SK-N-MC (cell line): ENCODE results near the gene RGS6.

Source experiments
- DNase-seq: peaks from one replicate; pipeline ENCODE4 v3.0.0-alpha.2; 2011; ENCODE audit warnings: low read depth, low spot score
- H3K27ac ChIP-seq: fragments of 200-600 bp; sonication (generic); 2 replicates; pipeline ENCODE4 v1.5.1; 2016; ENCODE audit warnings: mixed run types
- H3K36me3 ChIP-seq: fragments of 200-600 bp; sonication (generic); 2 replicates; pipeline ENCODE4 v1.6.1; 2017; ENCODE audit warnings: antibody characterized with exemption, low read length, mixed read lengths; ENCODE audit not compliant: insufficient read depth
- H3K4me3 ChIP-seq: fragments of 200-600 bp; sonication (generic); 2 replicates; pipeline ENCODE4 v1.5.1; 2016
- H3K9ac ChIP-seq: fragments of 200-600 bp; sonication (generic); 2 replicates; pipeline ENCODE4 v1.8.0; 2017; ENCODE audit warnings: mixed run types, mixed read lengths; ENCODE audit not compliant: insufficient read length
- H3K9me3 ChIP-seq: fragments of 200-600 bp; sonication (generic); 2 replicates; pipeline ENCODE4 v1.6.1; 2017; ENCODE audit warnings: low read depth, mild to moderate bottlenecking, antibody characterized with exemption, low read length, moderate library complexity, mixed read lengths
- EZH2 ChIP-seq: fragments of 200-600 bp; sonication (generic); IDR thresholded peaks from one replicate; pipeline ENCODE4 v1.6.1; 2017; ENCODE audit warnings: antibody characterized with exemption
- FOXP2 ChIP-seq: optimal IDR thresholded peaks from 2 replicates; pipeline ENCODE3; 2011; ENCODE audit warnings: mild to moderate bottlenecking, moderate library complexity; ENCODE audit not compliant: insufficient read depth; ENCODE audit errors: extremely low read length, control extremely low read depth
- POLR2AphosphoS5 ChIP-seq: IDR thresholded peaks from 2 replicates; pipeline ENCODE4 v1.6.1; 2012; ENCODE audit warnings: mild to moderate bottlenecking, low read depth, low read length, borderline replicate concordance

Gene RGS6

GRCh38 chr14:72243309-72244293 is 311.4 kb downstream of the RGS6 start:
- Histone ChIP-seq H3K4me3 (no peak overlapping the region), H3K9ac (no peak overlapping the region), H3K9me3 (no peaks in the 10 kb centered on the region), H3K36me3 (no peaks in the 10 kb centered on the region), H3K27ac (no peak overlapping the region)
- no peak for DNase-seq
- TF ChIP-seq FOXP2 (no peak), POLR2AphosphoS5 (no peak), EZH2 (no peak)

- no peak for DNase-seq
- Histone ChIP-seq H3K36me3 (no peaks in the 10 kb centered on the region), H3K9ac (no peak overlapping the region), H3K27ac (no peak overlapping the region), H3K9me3 (no peaks in the 10 kb centered on the region), H3K4me3 (no peak overlapping the region)
- TF ChIP-seq POLR2AphosphoS5: no peak
- no peak for TF ChIP-seq EZH2
- no peak for TF ChIP-seq FOXP2
Measured at GRCh38 chr14:72247896-72248465, 315.8 kb downstream of the RGS6 start.

DNA sequence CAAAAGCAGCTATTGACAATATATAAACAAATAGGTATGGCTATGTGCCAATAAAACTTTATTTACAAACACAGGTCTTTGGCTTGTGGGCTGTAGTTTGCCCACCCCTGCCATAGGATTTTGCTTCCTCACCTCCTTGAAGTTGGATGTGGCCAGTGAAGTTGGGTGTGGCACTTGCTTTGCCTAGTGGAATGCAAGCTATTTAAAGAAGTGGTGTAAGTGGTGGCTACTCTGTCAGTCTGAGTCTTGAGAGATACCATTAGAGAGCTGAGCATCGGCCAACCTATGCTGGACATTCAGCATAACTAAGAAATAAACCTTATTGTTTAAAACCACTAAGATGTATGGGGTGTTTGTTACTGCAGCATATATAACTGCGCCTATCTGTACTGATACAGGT is 321.3 kb downstream of the RGS6 start:
- Histone ChIP-seq H3K9me3 (no peaks in the 10 kb centered on the region), H3K4me3 (no peak overlapping the region), H3K27ac (no peak overlapping the region), H3K9ac (no peak overlapping the region), H3K36me3 (no peaks in the 10 kb centered on the region)
- TF ChIP-seq FOXP2 (no peak), EZH2 (no peak), POLR2AphosphoS5 (no peak)
- no peak for DNase-seq

DNA sequence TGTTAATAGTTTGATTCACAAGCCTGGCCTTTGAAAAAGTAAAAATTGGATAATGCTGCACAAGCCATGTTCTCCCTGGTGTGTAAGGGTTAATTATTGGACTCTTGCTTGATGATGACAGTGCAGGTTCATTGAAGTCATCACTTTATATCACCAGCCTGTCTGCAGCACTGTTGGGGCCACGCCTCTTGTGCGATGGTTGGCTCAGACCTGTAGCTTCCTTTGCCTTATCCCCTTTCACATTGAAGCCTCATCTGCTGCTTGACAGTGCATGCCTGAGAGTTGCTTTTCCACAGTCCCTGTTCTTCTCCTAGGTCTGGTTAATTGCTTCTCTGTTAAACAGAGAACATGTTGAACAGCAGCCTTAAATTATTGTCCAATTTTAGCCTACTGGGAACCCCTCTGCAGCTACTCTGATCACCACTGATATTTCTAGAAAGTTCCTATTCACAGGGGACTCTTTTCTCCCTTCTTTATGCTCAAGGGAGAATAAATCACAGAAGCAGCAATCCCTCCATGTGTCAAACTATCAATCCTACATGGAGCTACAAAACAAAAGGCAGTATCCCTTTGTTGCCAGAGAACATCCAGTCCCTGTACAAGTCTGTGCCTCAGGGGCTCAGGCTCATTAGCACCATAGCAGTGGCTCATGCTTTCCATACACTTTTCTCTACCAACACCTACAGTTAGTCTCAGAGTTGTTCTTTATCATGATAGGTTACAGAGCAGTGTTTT is 322.1 kb downstream of the RGS6 start:
- Histone ChIP-seq H3K9me3 (no peaks in the 10 kb centered on the region), H3K9ac (no peak overlapping the region), H3K4me3 (no peak overlapping the region), H3K36me3 (no peaks in the 10 kb centered on the region), H3K27ac (no peak overlapping the region)
- TF ChIP-seq FOXP2: no peak
- no peak for TF ChIP-seq POLR2AphosphoS5
- no peak for TF ChIP-seq EZH2
- no peak for DNase-seq

GRCh38 chr14:72254937-72255472 is 322.8 kb downstream of the RGS6 start:
- Histone ChIP-seq H3K36me3 (no peaks in the 10 kb centered on the region), H3K9ac (no peak overlapping the region), H3K27ac (no peak overlapping the region), H3K9me3 (no peaks in the 10 kb centered on the region), H3K4me3 (no peak overlapping the region)
- DNase-seq: no peak
- no peak for TF ChIP-seq EZH2
- no peak for TF ChIP-seq FOXP2
- TF ChIP-seq POLR2AphosphoS5: no peak

DNA sequence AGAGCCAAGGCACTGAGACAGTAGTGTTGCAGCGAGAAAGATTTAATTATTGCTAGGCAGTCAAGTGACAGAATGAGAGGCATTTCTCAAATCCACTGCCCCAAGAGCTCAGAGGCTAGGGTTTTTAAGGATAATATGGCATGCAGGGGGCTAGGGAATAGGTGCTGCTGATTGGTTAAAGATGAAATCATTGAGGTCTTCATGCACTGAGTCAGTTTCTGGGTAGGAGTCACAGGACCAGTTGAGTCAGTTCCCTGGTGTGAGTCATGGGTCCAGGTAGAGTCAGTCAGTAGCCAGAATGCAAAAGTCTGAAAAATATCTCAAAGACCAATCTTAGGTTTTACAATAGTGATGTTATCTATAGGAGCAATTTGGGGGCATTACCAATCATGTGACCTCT is 323.8 kb downstream of the RGS6 start:
- Histone ChIP-seq H3K27ac (no peak overlapping the region), H3K36me3 (no peaks in the 10 kb centered on the region), H3K9ac (no peak overlapping the region), H3K9me3 (no peaks in the 10 kb centered on the region), H3K4me3 (no peak overlapping the region)
- TF ChIP-seq POLR2AphosphoS5 (no peak), FOXP2 (no peak), EZH2 (no peak)
- DNase-seq: no peak

DNA sequence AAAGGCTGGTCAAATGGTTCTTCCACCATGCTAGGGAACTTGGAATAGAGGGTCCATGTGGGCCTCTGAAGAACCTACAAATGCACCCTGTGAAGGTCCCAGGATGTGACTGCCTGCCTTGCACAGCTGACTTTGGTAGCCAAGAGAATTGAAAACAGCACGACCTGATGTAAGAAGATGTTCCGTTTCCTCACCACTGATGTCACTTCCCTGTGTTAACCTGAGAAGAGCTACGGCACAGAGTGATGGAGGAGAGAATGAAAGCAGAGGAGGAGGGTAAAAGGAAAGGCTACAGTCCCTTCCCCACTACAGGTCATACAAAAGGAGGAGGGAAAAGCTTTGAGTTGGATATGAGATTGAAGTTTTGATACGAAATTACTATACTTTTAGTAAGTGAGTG is 328.8 kb downstream of the RGS6 start:
- H3K9ac ChIP-seq: no peak overlapping the region
- no peak for TF ChIP-seq POLR2AphosphoS5
- no peak for TF ChIP-seq FOXP2
- TF ChIP-seq EZH2: no peak
- no peaks in the 10 kb centered on the region for H3K9me3 ChIP-seq
- DNase-seq: no peak
- H3K4me3 ChIP-seq: no peak overlapping the region
- H3K27ac ChIP-seq: no peak overlapping the region
- no peaks in the 10 kb centered on the region for H3K36me3 ChIP-seq

GRCh38 chr14:72262771-72263170 is 330.5 kb downstream of the RGS6 start:
- no peak for DNase-seq
- H3K9ac ChIP-seq: no peak overlapping the region
- H3K4me3 ChIP-seq: no peak overlapping the region
- TF ChIP-seq EZH2: no peak
- TF ChIP-seq POLR2AphosphoS5: no peak
- no peak for TF ChIP-seq FOXP2
- no peaks in the 10 kb centered on the region for H3K36me3 ChIP-seq
- no peak overlapping the region for H3K27ac ChIP-seq
- no peaks in the 10 kb centered on the region for H3K9me3 ChIP-seq

DNA sequence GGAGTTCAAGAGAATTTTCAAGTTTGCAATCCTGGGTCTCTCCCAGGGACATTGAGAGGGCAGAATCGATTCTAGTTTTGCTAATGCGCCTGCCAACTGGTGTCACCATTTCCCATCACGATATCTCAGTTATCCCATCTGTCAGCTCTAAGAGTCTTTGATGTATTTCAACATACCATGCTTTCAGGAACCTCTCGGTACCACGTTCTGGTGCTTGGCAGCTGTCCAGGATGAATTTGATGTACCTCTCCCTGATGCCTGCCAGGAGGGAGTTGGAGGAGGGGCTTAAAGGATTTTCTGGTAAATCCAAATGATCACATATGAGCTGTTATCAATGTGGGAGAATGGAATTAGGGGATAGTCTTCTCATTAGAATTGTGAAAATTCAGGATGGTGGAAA is 332.5 kb downstream of the RGS6 start:
- TF ChIP-seq EZH2 (no peak), FOXP2 (no peak), POLR2AphosphoS5 (no peak)
- Histone ChIP-seq H3K27ac (no peak overlapping the region), H3K36me3 (no peaks in the 10 kb centered on the region), H3K9me3 (no peaks in the 10 kb centered on the region), H3K9ac (no peak overlapping the region), H3K4me3 (no peak overlapping the region)
- DNase-seq: no peak
